ENCODE results near the gene CD59. TPM values are rescaled to one million over a fixed set of nuclear protein-coding genes. Genes with fewer than 3 reads are reported as not detected.
"Not testable (repeated sequence)": the region's sequence is repeated elsewhere in the genome, so short reads cannot be mapped to it uniquely, and the experiment has no call there.

CD59 gene
- polyA plus RNA-seq, 6 donors from 2014 or later, result 28.0 to 54.2 (median 39.9) TPM

DNA sequence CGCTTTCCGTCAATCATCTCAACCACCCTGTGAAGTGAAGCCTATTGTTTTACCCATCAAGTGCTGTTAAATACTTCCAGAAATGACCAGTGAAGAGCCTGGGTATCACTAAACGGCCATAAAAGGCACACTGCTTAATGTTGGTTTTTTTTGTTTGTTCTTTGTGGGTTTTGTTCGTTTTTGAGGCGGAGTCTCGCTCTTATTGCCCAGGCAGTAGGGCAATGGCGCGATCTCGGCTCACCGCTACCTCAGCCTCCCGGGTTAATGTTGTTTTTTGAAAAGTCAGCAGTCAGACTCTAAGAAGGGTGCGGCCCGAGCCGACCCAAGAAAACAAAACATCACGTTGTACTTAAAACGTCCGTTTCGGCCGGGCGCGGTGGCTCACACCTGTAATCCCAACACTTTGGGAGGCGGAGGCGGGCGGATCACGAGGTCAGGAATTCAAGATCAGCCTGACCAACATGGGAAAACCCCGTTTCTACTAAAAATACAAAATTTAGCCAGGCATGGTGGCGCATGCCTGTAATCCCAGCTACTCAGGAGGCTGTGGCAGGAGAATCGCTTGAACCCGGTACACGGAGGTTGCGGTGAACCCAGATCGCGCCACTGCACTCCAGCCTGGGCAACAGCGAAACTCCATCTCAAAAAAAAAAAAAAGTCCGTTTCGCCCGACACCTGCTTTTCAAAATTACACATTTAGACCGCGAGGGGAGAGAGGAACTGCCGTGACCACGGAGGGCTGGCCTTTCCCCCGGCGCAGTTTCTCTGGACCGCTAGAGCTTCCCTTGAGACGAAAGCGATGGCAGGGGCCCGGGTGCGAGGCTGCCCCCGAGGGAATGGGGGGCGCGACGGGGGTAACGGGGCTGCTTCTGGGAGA, 714 bp downstream of the CD59 start:
- peak; percentile 47 for DNase-seq
- Mint-ChIP-seq H3K4me1 (peaks cover 28 to 44% (median 36%) of the 10 kb centered on the region in 3 donors), H3K27ac (peak overlapping the region; percentile 5 to 94 (median 60)), H3K9me3 (no peaks in the 10 kb centered on the region), H3K27me3 (no peaks in the 10 kb centered on the region), H3K36me3 (no peaks in the 10 kb centered on the region), H3K4me3 (peak overlapping the region; percentile 87 to 96 (median 91))
- ATAC-seq (ENCODE audit: low read depth in 2 of 2), result peak; percentile 64 to 68

GRCh38 chr11:33734441-33735270, 1.6 kb downstream of the CD59 start:
- H3K9me3 Mint-ChIP-seq, result no peaks in the 10 kb centered on the region
- H3K36me3 Mint-ChIP-seq, result no peaks in the 10 kb centered on the region
- H3K27me3 Mint-ChIP-seq, result no peaks in the 10 kb centered on the region
- H3K27ac Mint-ChIP-seq, result peak overlapping the region in 4 of 6 donors; percentile 4 to 94 (median 87)
- H3K4me1 Mint-ChIP-seq, result peaks cover 28 to 44% (median 36%) of the 10 kb centered on the region in 3 donors
- DNase-seq (no peak), ATAC-seq (ENCODE audit: low read depth in 2 of 2) (no peak)
- peak overlapping the region; percentile 87 to 96 (median 91) for H3K4me3 Mint-ChIP-seq

GRCh38 chr11:33733980-33734379, 2.2 kb downstream of the CD59 start:
- peak overlapping the region in 5 of 8 donors; percentile 31 to 96 (median 87) for H3K4me3 Mint-ChIP-seq
- DNase-seq (no peak), ATAC-seq (ENCODE audit: low read depth in 2 of 2) (no peak)
- no peaks in the 10 kb centered on the region for H3K9me3 Mint-ChIP-seq
- H3K36me3 Mint-ChIP-seq, result no peaks in the 10 kb centered on the region
- peaks cover 31 to 44% (median 36%) of the 10 kb centered on the region in 3 donors for H3K4me1 Mint-ChIP-seq
- no peaks in the 10 kb centered on the region for H3K27me3 Mint-ChIP-seq
- H3K27ac Mint-ChIP-seq, result no peak overlapping the region

DNA sequence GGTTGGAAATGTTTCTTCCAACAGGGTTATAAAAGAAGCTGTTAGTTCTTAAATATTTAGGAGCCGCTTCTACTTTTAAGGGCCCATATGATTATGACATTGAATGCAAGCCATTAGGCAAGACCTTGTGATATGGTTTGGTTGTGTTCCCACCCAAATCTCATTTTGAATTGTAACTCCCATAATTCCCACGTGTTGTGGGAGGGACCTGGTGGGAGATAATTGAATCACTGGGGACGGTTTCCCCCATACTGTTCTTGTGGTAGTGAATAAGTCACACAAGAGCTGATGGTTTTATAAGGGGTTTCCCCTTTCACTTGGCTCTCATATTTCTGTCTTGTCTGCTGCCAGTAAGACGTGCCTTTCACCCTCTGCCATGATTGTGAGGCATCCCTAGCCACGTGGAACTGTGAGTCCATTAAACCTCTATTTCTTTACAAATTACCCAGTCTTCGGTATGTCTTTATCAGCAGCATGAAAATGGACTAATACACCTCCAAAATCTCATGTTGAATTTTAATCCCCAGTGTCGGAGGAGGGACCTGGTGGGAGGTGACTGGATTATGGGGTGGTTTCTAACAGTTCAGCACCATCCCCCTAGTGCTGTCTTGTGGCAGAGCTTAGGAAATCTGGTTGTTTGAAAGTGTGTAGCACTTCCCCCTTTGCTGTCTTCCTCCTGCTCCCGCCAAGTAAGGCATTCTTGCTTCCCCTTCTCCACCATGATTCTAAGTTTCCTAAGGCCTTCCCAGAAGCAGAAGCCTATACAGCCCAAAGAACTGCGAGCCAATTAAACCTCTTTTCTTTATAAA, 4.3 kb downstream of the CD59 start:
- H3K27ac Mint-ChIP-seq, result peak overlapping the region in 1 of 6 donors; percentile 37
- H3K4me1 Mint-ChIP-seq, result peaks cover 35 to 43% (median 41%) of the 10 kb centered on the region in 3 donors
- H3K36me3 Mint-ChIP-seq, result no peaks in the 10 kb centered on the region
- DNase-seq (no peak), ATAC-seq (ENCODE audit: low read depth in 2 of 2) (no peak)
- H3K9me3 Mint-ChIP-seq, result no peaks in the 10 kb centered on the region
- H3K27me3 Mint-ChIP-seq, result no peaks in the 10 kb centered on the region
- H3K4me3 Mint-ChIP-seq, result peak overlapping the region in 1 of 8 donors; percentile 68

GRCh38 chr11:33730716-33731115, 5.5 kb downstream of the CD59 start:
- Mint-ChIP-seq H3K27me3 (no peaks in the 10 kb centered on the region), H3K4me1 (peaks cover 31 to 39% (median 35%) of the 10 kb centered on the region in 3 donors), H3K9me3 (peaks cover 0 to 2% (median 0%) of the 10 kb centered on the region in 7 donors), H3K27ac (no peak overlapping the region), H3K36me3 (no peaks in the 10 kb centered on the region), H3K4me3 (no peak overlapping the region)
- no peak for DNase-seq
- no peak for ATAC-seq (ENCODE audit: low read depth in 2 of 2)

- peak overlapping the region in 1 of 6 donors; percentile 27 for H3K27ac Mint-ChIP-seq
- not testable (repeated sequence) for ATAC-seq (ENCODE audit: low read depth in 2 of 2)
Measured at GRCh38 chr11:33729072-33729664, 7.1 kb downstream of the CD59 start.

GRCh38 chr11:33727539-33727938, 8.7 kb downstream of the CD59 start:
- H3K27ac Mint-ChIP-seq, H3K9me3 Mint-ChIP-seq, H3K36me3 Mint-ChIP-seq: not testable (repeated sequence)

More at GRCh38 chr11:33729072-33729664, 7.1 kb downstream of the CD59 start:
- peaks cover 29 to 36% (median 31%) of the 10 kb centered on the region in 3 donors for H3K4me1 Mint-ChIP-seq
- not testable (repeated sequence) for H3K4me3 Mint-ChIP-seq, H3K36me3 Mint-ChIP-seq, H3K9me3 Mint-ChIP-seq, H3K27me3 Mint-ChIP-seq, DNase-seq

DNA sequence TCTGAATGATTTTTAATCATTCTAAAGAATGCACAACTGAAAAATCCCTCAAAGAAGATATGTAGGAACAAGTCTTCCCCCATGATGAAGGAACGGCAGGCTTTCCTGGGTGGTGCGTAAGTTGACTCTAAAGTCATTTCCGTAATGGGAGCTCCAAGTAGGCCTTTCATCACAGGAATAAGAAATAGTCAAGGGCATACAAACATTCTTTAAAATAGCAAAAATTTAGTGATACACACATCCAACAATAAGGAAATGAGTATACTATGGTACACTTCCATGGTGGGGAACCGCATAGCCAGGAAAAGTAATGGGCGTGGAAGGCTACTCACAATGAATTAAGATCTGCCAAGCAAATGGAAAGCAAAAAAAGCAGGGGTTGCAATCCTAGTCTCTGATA, 10.7 kb downstream of the CD59 start:
- Mint-ChIP-seq H3K9me3 (peaks cover 0 to 2% (median 0%) of the 10 kb centered on the region in 7 donors), H3K4me3 (no peak overlapping the region), H3K4me1 (peaks cover 20 to 34% (median 21%) of the 10 kb centered on the region in 3 donors), H3K27ac (no peak overlapping the region), H3K27me3 (no peaks in the 10 kb centered on the region), H3K36me3 (no peaks in the 10 kb centered on the region)
- ATAC-seq (ENCODE audit: low read depth in 2 of 2) (no peak), DNase-seq (no peak)

More at GRCh38 chr11:33727539-33727938, 8.7 kb downstream of the CD59 start:
- peaks cover 29 to 41% (median 31%) of the 10 kb centered on the region in 3 donors for H3K4me1 Mint-ChIP-seq
- peak overlapping the region in 1 of 8 donors; percentile 15 for H3K4me3 Mint-ChIP-seq
- DNase-seq; ATAC-seq (ENCODE audit: low read depth in 2 of 2); H3K27me3 Mint-ChIP-seq: not testable (repeated sequence)

- DNase-seq, result no peak
- peaks cover 20 to 34% (median 21%) of the 10 kb centered on the region in 3 donors for H3K4me1 Mint-ChIP-seq
- H3K27ac Mint-ChIP-seq, result peak overlapping the region in 1 of 6 donors; percentile 85
- peak; percentile 59 to 66 for ATAC-seq (ENCODE audit: low read depth in 2 of 2)
- peaks cover 0 to 2% (median 0%) of the 10 kb centered on the region in 7 donors for H3K9me3 Mint-ChIP-seq
- H3K4me3 Mint-ChIP-seq, result no peak overlapping the region
- H3K36me3 Mint-ChIP-seq, result no peaks in the 10 kb centered on the region
- H3K27me3 Mint-ChIP-seq, result no peaks in the 10 kb centered on the region
Measured at GRCh38 chr11:33724644-33725035, 11.6 kb downstream of the CD59 start.

DNA sequence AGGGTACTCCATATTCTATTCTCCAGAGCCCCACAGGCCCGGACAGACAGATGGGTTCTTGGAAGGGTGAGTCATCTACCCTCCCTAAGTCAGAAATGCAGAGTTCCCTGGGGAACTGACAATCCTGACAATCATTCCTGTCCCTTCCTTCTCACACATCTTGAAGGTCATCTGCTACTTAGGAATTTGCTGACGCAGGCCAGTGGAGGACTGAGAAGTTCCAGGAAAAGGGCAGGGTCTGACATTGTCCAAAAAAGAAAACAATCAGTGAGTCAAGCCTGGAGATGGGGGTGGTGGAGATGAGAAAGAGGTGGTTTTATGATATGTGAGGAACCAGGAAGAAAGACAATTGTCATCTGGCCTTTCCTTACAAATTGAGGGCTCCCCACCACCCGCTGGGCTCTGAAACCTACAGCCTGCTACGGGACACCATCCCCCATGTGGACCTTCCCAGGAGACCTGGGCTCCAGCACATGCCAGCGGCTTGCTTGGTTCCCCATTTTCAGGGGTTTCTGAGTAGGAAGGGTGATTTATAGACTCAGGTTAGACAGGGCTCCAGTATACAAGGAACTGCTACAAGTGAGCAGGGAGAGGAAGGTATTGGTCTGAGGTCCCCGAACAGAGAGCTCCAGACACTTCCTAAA, 12.9 kb downstream of the CD59 start:
- Mint-ChIP-seq H3K36me3 (no peaks in the 10 kb centered on the region), H3K9me3 (peaks cover 0 to 2% (median 0%) of the 10 kb centered on the region in 7 donors), H3K27ac (peak overlapping the region in 4 of 6 donors; percentile 47 to 63 (median 60)), H3K27me3 (no peaks in the 10 kb centered on the region), H3K4me1 (peaks cover 18 to 34% (median 20%) of the 10 kb centered on the region in 3 donors), H3K4me3 (peak overlapping the region in 1 of 8 donors; percentile 42)
- DNase-seq, result no peak
- peak; percentile 23 for ATAC-seq (ENCODE audit: low read depth in 2 of 2)

- no peak for DNase-seq
- no peak overlapping the region for H3K27ac Mint-ChIP-seq
- H3K36me3 Mint-ChIP-seq, result no peaks in the 10 kb centered on the region
Measured at GRCh38 chr11:33722590-33723234, 13.5 kb downstream of the CD59 start.

More at GRCh38 chr11:33722590-33723234, 13.5 kb downstream of the CD59 start:
- H3K4me1 Mint-ChIP-seq, result peaks cover 17 to 32% (median 20%) of the 10 kb centered on the region in 3 donors
- no peak overlapping the region for H3K4me3 Mint-ChIP-seq
- H3K9me3 Mint-ChIP-seq, result peaks cover 0 to 2% (median 0%) of the 10 kb centered on the region in 7 donors
- ATAC-seq (ENCODE audit: low read depth in 2 of 2), result no peak
- H3K27me3 Mint-ChIP-seq, result no peaks in the 10 kb centered on the region

Data from naive B cell (primary cell).